Endothelial cell of umbilical vein (primary cell): ENCODE results near the gene PARVA. TPM values are rescaled to one million over a fixed set of nuclear protein-coding genes. Genes with fewer than 3 reads are reported as not detected.

ENCODE experiments used
- BruUV-seq: library from RNA; stranded (reverse); fragments of 400-500 nt; replicated peaks from 2 replicates; lab custom pipeline; 2021; lab: Mats Ljungman, UMichigan
- CTCF ChIA-PET: fragments of 300-600, 350-600 bp; sonication (Branson Sonifier 250); formaldehyde crosslinking; loops from one replicate; lab custom pipeline; 2021; ENCODE audit warnings: antibody characterized with exemption, inconsistent platforms; lab: Charles Lee
- POLR2A ChIA-PET: fragments of 300-600, 350-600 bp; sonication (Branson Sonifier 250); formaldehyde crosslinking; loops from one replicate; lab custom pipeline; 2021; ENCODE audit warnings: antibody characterized with exemption, inconsistent platforms; lab: Charles Lee
- DNase-seq: peaks from one replicate; pipeline ENCODE4 v3.0.0-alpha.2; 2011; ENCODE audit warnings: low read depth, low spot score
- FAIRE-seq: peaks from 2 replicates; lab custom pipeline; 2011; peaks lifted over from hg19 to GRCh38; lab: Jason Lieb, UNC
- H2AFZ ChIP-seq: 2 replicates; pipeline ENCODE4 v1.6.0; 2012; ENCODE audit warnings: low read depth, low read length, control low read depth, inconsistent platforms
- H3K27ac ChIP-seq: 2 replicates; pipeline ENCODE4 v1.5.1; 2011; ENCODE audit warnings: low read depth, mild to moderate bottlenecking, control low read depth, low read length, moderate library complexity; ENCODE audit not compliant: insufficient read depth
- H3K27me3 ChIP-seq, 2 experiments: 2 replicates each; pipeline versions ENCODE4 v1.6.0 to v1.6.1; 2011; ENCODE audit warnings: low read length in 2 of 2, mixed read lengths in 1 of 2; ENCODE audit not compliant: control insufficient read depth in 2 of 2, insufficient read depth in 2 of 2
- H3K36me3 ChIP-seq, 2 experiments: 2 replicates in 1 of 2; 3 replicates in 1 of 2; pipeline ENCODE4 v1.5.1; 2011; ENCODE audit warnings: low read length in 2 of 2, mild to moderate bottlenecking in 1 of 2, moderate library complexity in 1 of 2; ENCODE audit not compliant: control insufficient read depth in 2 of 2, insufficient read depth in 2 of 2; ENCODE audit errors: extremely low read depth in 1 of 2
- H3K4me1 ChIP-seq: 3 replicates; pipeline ENCODE4 v1.5.1; 2011; ENCODE audit warnings: mild to moderate bottlenecking, low read length; ENCODE audit not compliant: control insufficient read depth, insufficient read depth; ENCODE audit errors: extremely low read depth
- H3K4me2 ChIP-seq: 2 replicates; pipeline ENCODE4 v1.6.1; 2011; ENCODE audit warnings: low read length, control low read depth, mixed read lengths; ENCODE audit not compliant: insufficient read depth
- H3K4me3 ChIP-seq, 3 experiments: fragments of 200-600 bp in 1 of 3; sonication (generic), shearing (Covaris generic) in 1 of 3; replicated peaks in 1 of 3; 2 replicates each; pipeline ENCODE4 v1.5.1; 2011 to 2016; ENCODE audit warnings: control low read depth in 3 of 3, low read length in 3 of 3, mild to moderate bottlenecking in 2 of 3, inconsistent platforms in 1 of 3, low read depth in 1 of 3, moderate library complexity in 1 of 3; ENCODE audit not compliant: insufficient read depth in 1 of 3
- H3K79me2 ChIP-seq: 2 replicates; pipeline ENCODE4 v1.6.0; 2012; ENCODE audit warnings: low read length, inconsistent platforms; ENCODE audit not compliant: control insufficient read depth, insufficient read depth
- H3K9ac ChIP-seq: replicated peaks from 2 replicates; pipeline ENCODE3; 2011; ENCODE audit warnings: low read length, control low read depth; ENCODE audit not compliant: insufficient read depth; ENCODE audit errors: extremely low read depth
- H3K9me1 ChIP-seq: replicated peaks from 3 replicates; pipeline ENCODE4 v1.6.0; 2011; ENCODE audit warnings: mild to moderate bottlenecking, low read length; ENCODE audit not compliant: control insufficient read depth, insufficient read depth; ENCODE audit errors: extremely low read depth
- H3K9me3 ChIP-seq: replicated peaks from 2 replicates; pipeline ENCODE4 v1.5.1; 2012; ENCODE audit warnings: low read length, inconsistent platforms; ENCODE audit not compliant: control insufficient read depth, insufficient read depth
- H4K20me1 ChIP-seq: replicated peaks from 2 replicates; pipeline ENCODE3; 2011; ENCODE audit warnings: mild to moderate bottlenecking, low read length; ENCODE audit not compliant: control insufficient read depth, insufficient read depth; ENCODE audit errors: extremely low read depth
- EZH2 ChIP-seq: IDR thresholded peaks from 2 replicates; pipeline ENCODE4 v1.6.1; 2012; ENCODE audit warnings: borderline replicate concordance, low read depth, mild to moderate bottlenecking, moderate library complexity, low read length, inconsistent platforms; ENCODE audit not compliant: severe bottlenecking
- FOS ChIP-seq: IDR thresholded peaks from 2 replicates; pipeline ENCODE4 v1.6.1; 2011; ENCODE audit warnings: mild to moderate bottlenecking, low read length, moderate library complexity, borderline replicate concordance; ENCODE audit not compliant: insufficient read depth
- GATA2 ChIP-seq: IDR thresholded peaks from 2 replicates; pipeline ENCODE4 v1.7.0; 2011; ENCODE audit warnings: low read depth, mild to moderate bottlenecking, moderate library complexity, mixed read lengths, low read length; ENCODE audit not compliant: insufficient read length, insufficient read depth
- JUN ChIP-seq: IDR thresholded peaks from 2 replicates; pipeline ENCODE4 v1.6.1; 2011; ENCODE audit warnings: borderline replicate concordance, low read depth; ENCODE audit not compliant: insufficient read length, insufficient read depth
- MYC ChIP-seq: IDR thresholded peaks from one replicate; pipeline ENCODE4 v1.6.1; 2011; ENCODE audit warnings: mild to moderate bottlenecking, low read depth, low read length
- POLR2A ChIP-seq: IDR thresholded peaks from 2 replicates; pipeline ENCODE4 v1.6.1; 2012; ENCODE audit warnings: low read depth, mild to moderate bottlenecking, control low read depth, low read length
- POLR2AphosphoS5 ChIP-seq: IDR thresholded peaks from 2 replicates; pipeline ENCODE4 v1.6.1; 2012; ENCODE audit warnings: low read depth, mild to moderate bottlenecking, control low read depth, low read length, moderate library complexity; ENCODE audit not compliant: insufficient read depth
- dilution Hi-C: fragments of 300-500 bp; cut with MboI; formaldehyde crosslinking; loops from one replicate; pipeline ENCODE4 v1.15.0; 2019; ENCODE audit warnings: low sequenced_read_pairs; ENCODE audit not compliant: extremely low pct_ligation_motif_present
- intact Hi-C: fragments of 100-400 bp; cut with micrococcal nuclease; formaldehyde crosslinking; loops from one replicate; pipeline ENCODE4 v1.10.0; 2022
- polyA plus RNA-seq, 4 experiments: library from polyadenylated mRNA; depleted of rRNA in 3 of 4; stranded (reverse) in 3 of 4; unstranded in 1 of 4; fragments of >200 nt; gene quantifications; 2 replicates each; pipeline versions ENCODE4 v1.2.1 to v1.2.3, GENCODE V29; 2011 to 2012; ENCODE audit warnings: missing spikeins in 1 of 4
- total RNA-seq: library from RNA; stranded (reverse); gene quantifications from 2 replicates; pipeline ENCODE4 v1.2.3, GENCODE V29; 2021
- TF ChIP-seq, protein P1 (sequence below): IDR thresholded peaks from 2 replicates; pipeline ENCODE4 v1.6.1; 2011; ENCODE audit not compliant: insufficient read depth, insufficient read length
- TF ChIP-seq, protein P2 (sequence below), 2 donors: IDR thresholded peaks; 1 replicate in 1 of 2; 2 replicates in 1 of 2; pipeline ENCODE4 v1.5.1; 2011; ENCODE audit warnings: low read length in 2 of 2, mild to moderate bottlenecking in 2 of 2, moderate library complexity in 2 of 2, control low read depth in 1 of 2, inconsistent platforms in 1 of 2, low read depth in 1 of 2; ENCODE audit not compliant: insufficient read depth in 1 of 2; ENCODE audit errors: extremely low read depth in 1 of 2

PARVA gene
- total and polyA plus RNA-seq, 2 donors (not counting 3 experiments of a cell fraction or from before 2014, with no cell fraction given), result 40.6 to 104 TPM

GRCh38 chr11:12531681-12532080, 154.3 kb downstream of the PARVA start:
- H3K4me3 ChIP-seq, result no peak overlapping the region
- no peaks in the 10 kb centered on the region for H3K9me3 ChIP-seq
- no peaks in the 10 kb centered on the region for H3K9me1 ChIP-seq
- intact Hi-C loops (no loop called here), dilution Hi-C loops (no loop called here)
- H3K27me3 ChIP-seq, result no peaks in the 10 kb centered on the region
- no peaks in the 10 kb centered on the region for H3K79me2 ChIP-seq
- no peaks in the 10 kb centered on the region for H3K4me1 ChIP-seq
- TF ChIP-seq, protein P1, sequence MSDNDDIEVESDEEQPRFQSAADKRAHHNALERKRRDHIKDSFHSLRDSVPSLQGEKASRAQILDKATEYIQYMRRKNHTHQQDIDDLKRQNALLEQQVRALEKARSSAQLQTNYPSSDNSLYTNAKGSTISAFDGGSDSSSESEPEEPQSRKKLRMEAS, result no peak
- TF ChIP-seq, protein P2, sequence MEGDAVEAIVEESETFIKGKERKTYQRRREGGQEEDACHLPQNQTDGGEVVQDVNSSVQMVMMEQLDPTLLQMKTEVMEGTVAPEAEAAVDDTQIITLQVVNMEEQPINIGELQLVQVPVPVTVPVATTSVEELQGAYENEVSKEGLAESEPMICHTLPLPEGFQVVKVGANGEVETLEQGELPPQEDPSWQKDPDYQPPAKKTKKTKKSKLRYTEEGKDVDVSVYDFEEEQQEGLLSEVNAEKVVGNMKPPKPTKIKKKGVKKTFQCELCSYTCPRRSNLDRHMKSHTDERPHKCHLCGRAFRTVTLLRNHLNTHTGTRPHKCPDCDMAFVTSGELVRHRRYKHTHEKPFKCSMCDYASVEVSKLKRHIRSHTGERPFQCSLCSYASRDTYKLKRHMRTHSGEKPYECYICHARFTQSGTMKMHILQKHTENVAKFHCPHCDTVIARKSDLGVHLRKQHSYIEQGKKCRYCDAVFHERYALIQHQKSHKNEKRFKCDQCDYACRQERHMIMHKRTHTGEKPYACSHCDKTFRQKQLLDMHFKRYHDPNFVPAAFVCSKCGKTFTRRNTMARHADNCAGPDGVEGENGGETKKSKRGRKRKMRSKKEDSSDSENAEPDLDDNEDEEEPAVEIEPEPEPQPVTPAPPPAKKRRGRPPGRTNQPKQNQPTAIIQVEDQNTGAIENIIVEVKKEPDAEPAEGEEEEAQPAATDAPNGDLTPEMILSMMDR (IDR thresholded peaks at IDR 0.05; ENCODE audit: extremely low read depth in 1 of 2, insufficient read depth in 1 of 2, low read depth in 1 of 2, low read length in 2 of 2), result no peak
- TF ChIP-seq JUN, result no peak
- no peak for TF ChIP-seq POLR2AphosphoS5
- no peak for TF ChIP-seq GATA2
- TF ChIP-seq FOS, result no peak
- no peak for TF ChIP-seq MYC
- TF ChIP-seq POLR2A, result no peak
- no peak for TF ChIP-seq EZH2
- FAIRE-seq (no peak), DNase-seq (no peak)
- H3K4me2 ChIP-seq, result no peak overlapping the region
- no peak overlapping the region for H3K9ac ChIP-seq
- ChIA-PET CTCF (interaction anchor here (1.0 kb wide), 1 partner anchor 357 kb away, joined by 3 read pairs; no protein-coding TSS in a partner anchor), POLR2A (no interaction called here)
- H4K20me1 ChIP-seq, result no peaks in the 10 kb centered on the region
- no TSS peak for BruUV-seq
- no peak overlapping the region for H3K27ac ChIP-seq
- H3K36me3 ChIP-seq, result peaks cover 4 to 11% of the 10 kb centered on the region in 2 experiments
- H2AFZ ChIP-seq, result no peak overlapping the region
